ENCODE measurements around the gene ZC3H10. TPM values are rescaled to one million over a fixed set of nuclear protein-coding genes. Genes with fewer than 3 reads are reported as not detected.
"Not testable (repeated sequence)": the region's sequence is repeated elsewhere in the genome, so short reads cannot be mapped to it uniquely, and the experiment has no call there.

Gene ZC3H10
- 1 to 10 TPM; 8.9 to 9.6 TPM for total RNA-seq
- polyA plus RNA-seq: 1 to 10 TPM; 1.8 to 3.1 TPM
- long read RNA-seq, donor 1, full-length matches to known transcripts: 57 of 58 reads
- long read RNA-seq, donor 1, partial matches to known transcripts: 0 of 58 reads
- long read RNA-seq, donor 1, other reads (novel, unspliced or antisense): 1 of 58 reads
- long read RNA-seq, donor 2, full-length matches to known transcripts: 7 of 7 reads
- long read RNA-seq, donor 2, partial matches to known transcripts: 0 of 7 reads
- long read RNA-seq, donor 2, other reads (novel, unspliced or antisense): 0 of 7 reads

DNA sequence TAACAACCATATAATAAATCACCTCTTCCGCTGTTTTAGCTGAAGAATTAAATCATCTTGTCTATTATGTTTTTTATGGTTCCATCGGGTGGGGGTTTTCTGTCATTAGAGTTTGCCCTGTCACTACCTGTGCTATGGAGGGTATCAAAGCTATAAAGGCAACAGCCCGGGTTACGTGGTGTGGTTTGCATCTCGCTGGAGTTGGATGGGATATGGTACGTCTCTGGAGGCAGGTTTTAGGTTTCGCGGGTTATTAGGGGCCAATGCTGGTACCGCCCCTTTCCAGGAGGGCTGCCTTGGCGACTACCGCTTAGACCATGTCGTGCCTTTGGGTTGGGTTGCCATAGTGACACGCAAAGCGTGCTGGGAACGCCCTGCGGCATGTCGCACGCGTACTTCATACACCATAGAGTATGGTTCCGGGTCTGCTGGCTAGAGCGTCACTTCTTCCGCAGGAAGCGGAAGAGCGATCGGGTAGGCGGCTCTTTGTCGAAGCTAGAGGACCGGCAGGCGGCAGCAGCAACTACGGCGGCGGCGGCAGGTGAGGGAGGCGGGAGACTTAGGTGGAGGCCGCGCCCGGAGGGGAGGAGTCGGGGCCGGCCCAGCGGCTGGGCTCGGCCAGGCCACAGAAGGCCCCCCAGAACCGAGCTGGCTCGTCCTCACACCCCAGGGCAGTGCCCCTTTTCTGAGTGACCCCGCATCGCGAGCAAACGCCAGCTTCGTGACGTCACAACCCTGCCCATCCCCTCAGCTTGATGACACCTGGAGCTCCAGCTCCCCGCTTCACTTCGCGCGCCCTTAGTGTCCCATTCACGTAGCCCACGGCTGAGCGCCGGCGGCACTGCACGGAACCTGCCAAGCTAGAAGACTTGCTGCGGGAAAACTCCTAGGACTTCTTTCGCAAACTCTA is at the start of gene ZC3H10:
Gene ZC3H10, plus strand, starts transcription at position 489 of the 910 bp plus-strand sequence. CDS start 2,297 bp downstream, outside the sequence.
- peak; percentile 92 for ATAC-seq (ENCODE audit: low FRiP score)
- Histone ChIP-seq H3K4me1 (ENCODE audit: control insufficient read depth in 1 of 2, insufficient read depth in 2 of 2, low read length in 2 of 2) (peaks cover 0 to 6% of the 10 kb centered on the region in 2 donors), H3K9me3 (ENCODE audit: control insufficient read depth, low read length) (no peaks in the 10 kb centered on the region), H3K4me3 (ENCODE audit: low read length in 2 of 2) (peak within 1 kb of the TSS; percentile 93 to 99), H3K27ac (ENCODE audit: low read depth in 1 of 2, low read length in 2 of 2) (peak within 1 kb of the TSS; percentile 91 to 98), H3K27me3 (ENCODE audit: control insufficient read depth in 1 of 2, insufficient read depth in 2 of 2, low read length in 1 of 2) (peaks cover 0 to 3% of the 10 kb centered on the region in 2 donors), H3K36me3 (ENCODE audit: control insufficient read depth in 1 of 2, insufficient read depth in 2 of 2, low read length in 1 of 2) (no peaks in the 10 kb centered on the region)
- intact Hi-C loops (cut with DNase I): loop anchor here (2.0 to 5.0 kb wide), 4 partner anchors 39 to 107 kb away; partner anchors contain the start of genes MYL6 (in 1 of the 2), NABP2 (in 1 of the 2) and SMARCC2 (in 1 of the 2)
- WGBS, 2 donors: 0% methylated on average over 50 to 61 of the region's 61 CpGs
- peak; percentile 98 to 99 for DNase-seq

DNA sequence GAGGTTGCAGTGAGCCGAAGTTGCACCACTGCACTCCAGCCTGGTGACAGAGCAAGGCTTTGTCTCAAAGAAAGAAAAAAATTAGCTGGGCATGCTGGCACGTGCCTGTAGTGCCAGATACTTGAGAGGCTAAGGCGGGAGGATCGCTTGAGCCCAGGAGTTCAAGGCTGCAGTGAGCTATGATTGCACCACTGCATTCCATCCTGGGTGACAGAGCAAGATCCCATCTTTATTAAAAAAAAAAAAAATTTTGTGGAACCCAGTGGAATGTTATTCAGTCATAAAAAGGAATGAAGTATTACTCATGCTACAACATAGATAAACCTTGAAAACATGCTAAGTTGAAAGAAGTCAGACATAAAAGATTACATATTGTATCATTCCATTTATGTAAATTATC is 46.4 kb upstream of the ZC3H10 start:
- Histone ChIP-seq H3K9me3 (ENCODE audit: control insufficient read depth, low read length) (no peaks in the 10 kb centered on the region), H3K27me3 (ENCODE audit: control insufficient read depth in 1 of 2, insufficient read depth in 2 of 2, low read length in 1 of 2) (no peaks in the 10 kb centered on the region), H3K36me3 (ENCODE audit: control insufficient read depth in 1 of 2, insufficient read depth in 2 of 2, low read length in 1 of 2) (no peaks in the 10 kb centered on the region), H3K4me3 (ENCODE audit: low read length in 2 of 2) (no peak overlapping the region), H3K4me1 (ENCODE audit: control insufficient read depth in 1 of 2, insufficient read depth in 2 of 2, low read length in 2 of 2) (no peaks in the 10 kb centered on the region), H3K27ac (ENCODE audit: low read depth in 1 of 2, low read length in 2 of 2) (no peak overlapping the region)
- intact Hi-C loops (cut with DNase I): no loop called here
- ATAC-seq (ENCODE audit: low FRiP score): no peak
- DNase-seq: no peak
- WGBS, 2 donors: 75 to 79% methylated on average over 4 of the region's 4 CpGs

DNA sequence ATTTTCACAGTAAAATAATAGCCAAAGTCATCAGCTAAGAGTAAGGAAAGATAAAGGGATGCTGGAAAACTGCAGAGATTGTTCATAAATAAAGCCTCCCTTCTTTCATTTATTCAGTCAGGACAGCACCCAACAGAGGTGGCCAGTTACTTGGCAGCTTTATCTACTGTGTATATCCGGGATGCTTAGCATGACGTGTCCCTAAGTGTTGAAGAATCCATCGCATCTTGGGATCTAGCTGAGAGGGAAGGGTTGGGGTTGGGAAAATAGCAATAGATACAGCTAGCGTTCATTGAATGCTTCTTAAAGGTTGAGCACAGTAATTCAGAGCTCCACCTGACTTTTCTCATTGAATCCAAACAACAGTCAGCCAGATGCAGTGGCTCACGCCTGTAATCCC is 43.7 kb upstream of the ZC3H10 start:
- Histone ChIP-seq H3K36me3 (ENCODE audit: control insufficient read depth in 1 of 2, insufficient read depth in 2 of 2, low read length in 1 of 2) (no peaks in the 10 kb centered on the region), H3K27ac (ENCODE audit: low read depth in 1 of 2, low read length in 2 of 2) (no peak overlapping the region), H3K27me3 (ENCODE audit: control insufficient read depth in 1 of 2, insufficient read depth in 2 of 2, low read length in 1 of 2) (no peaks in the 10 kb centered on the region), H3K4me1 (ENCODE audit: control insufficient read depth in 1 of 2, insufficient read depth in 2 of 2, low read length in 2 of 2) (no peaks in the 10 kb centered on the region), H3K9me3 (ENCODE audit: control insufficient read depth, low read length) (no peaks in the 10 kb centered on the region), H3K4me3 (ENCODE audit: low read length in 2 of 2) (no peak overlapping the region)
- DNase-seq: no peak
- WGBS, 2 donors: 83 to 87% methylated on average over 5 of the region's 5 CpGs
- intact Hi-C loops (cut with DNase I): no loop called here
- ATAC-seq (ENCODE audit: low FRiP score): no peak

DNA sequence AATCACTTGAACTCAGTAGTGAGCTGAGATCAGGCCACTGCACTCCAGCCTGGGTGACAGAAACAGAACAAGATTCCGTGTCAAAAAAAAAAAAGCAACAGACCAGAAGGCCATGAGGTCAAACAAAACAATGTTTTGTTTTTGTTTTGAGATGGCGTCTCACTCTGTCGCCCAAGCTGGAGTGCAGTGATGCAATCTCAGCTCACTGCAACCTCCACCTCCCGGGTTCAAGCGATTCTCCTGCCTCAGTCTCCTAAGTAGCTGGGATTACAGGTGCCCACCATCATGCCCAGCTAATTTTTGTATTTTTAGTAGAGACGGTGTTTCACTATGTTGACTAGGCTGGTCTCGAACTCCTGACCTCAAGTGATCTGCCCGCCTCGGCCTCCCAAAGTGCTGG is 40.1 kb upstream of the ZC3H10 start:
- 82% methylated on average over 9 of the region's 9 CpGs for WGBS, 2 donors
- H3K36me3 ChIP-seq (ENCODE audit: control insufficient read depth in 1 of 2, insufficient read depth in 2 of 2, low read length in 1 of 2); H3K4me1 ChIP-seq (ENCODE audit: control insufficient read depth in 1 of 2, insufficient read depth in 2 of 2, low read length in 2 of 2); DNase-seq; H3K27me3 ChIP-seq (ENCODE audit: control insufficient read depth in 1 of 2, insufficient read depth in 2 of 2, low read length in 1 of 2); H3K27ac ChIP-seq (ENCODE audit: low read depth in 1 of 2, low read length in 2 of 2); H3K9me3 ChIP-seq (ENCODE audit: control insufficient read depth, low read length); H3K4me3 ChIP-seq (ENCODE audit: low read length in 2 of 2); ATAC-seq (ENCODE audit: low FRiP score): not testable (repeated sequence)
- intact Hi-C loops (cut with DNase I): loop anchor here in 1 of 2 donors (2.0 kb wide), 1 partner anchor 25 kb away; no protein-coding TSS in a partner anchor

GRCh38 chr12:56078427-56078826 is 39.6 kb upstream of the ZC3H10 start:
- no peaks in the 10 kb centered on the region for H3K36me3 ChIP-seq (ENCODE audit: control insufficient read depth in 1 of 2, insufficient read depth in 2 of 2, low read length in 1 of 2)
- no peak for DNase-seq
- intact Hi-C loops (cut with DNase I): loop anchor here in 1 of 2 donors (2.0 kb wide), 1 partner anchor 24 kb away; no protein-coding TSS in a partner anchor
- 80 to 96% methylated on average over 1 of the region's 1 CpG for WGBS, 2 donors
- no peaks in the 10 kb centered on the region for H3K9me3 ChIP-seq (ENCODE audit: control insufficient read depth, low read length)
- no peak overlapping the region for H3K4me3 ChIP-seq (ENCODE audit: low read length in 2 of 2)
- H3K4me1 ChIP-seq (ENCODE audit: control insufficient read depth in 1 of 2, insufficient read depth in 2 of 2, low read length in 2 of 2): no peaks in the 10 kb centered on the region
- ATAC-seq (ENCODE audit: low FRiP score): no peak
- no peak overlapping the region for H3K27ac ChIP-seq (ENCODE audit: low read depth in 1 of 2, low read length in 2 of 2)
- H3K27me3 ChIP-seq (ENCODE audit: control insufficient read depth in 1 of 2, insufficient read depth in 2 of 2, low read length in 1 of 2): no peaks in the 10 kb centered on the region

DNA sequence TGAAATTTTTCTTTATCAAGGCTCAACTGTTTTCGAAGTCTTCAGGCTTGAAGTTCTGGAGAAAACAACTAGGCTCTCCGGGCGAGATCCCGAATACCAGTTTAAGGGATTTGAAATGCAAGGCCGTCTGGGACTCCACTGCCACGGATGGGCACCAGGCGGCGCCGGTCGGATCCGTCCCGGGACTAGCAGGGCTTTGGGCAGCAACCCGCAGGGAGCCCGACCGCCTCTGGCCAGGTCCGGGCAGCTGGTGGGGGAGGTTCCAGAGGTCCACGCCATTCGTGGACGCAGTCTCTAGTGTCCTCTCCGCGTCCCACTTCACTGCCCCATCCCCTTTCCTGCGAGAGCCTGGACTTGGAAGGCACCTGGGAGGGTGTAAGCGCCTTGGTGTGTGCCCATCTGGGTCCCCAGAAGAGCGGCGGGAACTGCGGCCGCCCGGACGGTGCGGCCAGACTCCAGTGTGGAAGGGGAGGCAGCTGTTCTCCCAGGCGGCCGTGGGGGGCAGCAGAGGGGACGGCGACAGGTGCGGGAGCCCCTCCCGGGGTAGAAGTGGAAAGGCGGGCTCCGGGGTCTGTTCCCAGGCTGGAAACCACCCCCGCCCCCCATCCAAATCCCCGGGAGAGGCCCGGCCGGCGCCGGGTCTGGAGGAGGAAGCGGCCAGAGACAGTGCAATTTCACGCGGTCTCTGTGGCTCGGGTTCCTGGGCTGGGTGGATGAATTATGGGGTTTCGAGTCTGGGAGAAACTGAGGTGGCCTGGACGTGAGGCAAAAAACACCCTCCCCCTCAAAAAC is 38.9 kb upstream of the ZC3H10 start:
- no peaks in the 10 kb centered on the region for H3K9me3 ChIP-seq (ENCODE audit: control insufficient read depth, low read length)
- WGBS, 2 donors: 0 to 1% methylated on average over 49 to 50 of the region's 50 CpGs
- peak; percentile 92 for ATAC-seq (ENCODE audit: low FRiP score)
- intact Hi-C loops (cut with DNase I): loop anchor here in 1 of 2 donors (2.0 kb wide), 1 partner anchor 24 kb away; no protein-coding TSS in a partner anchor
- peak overlapping the region in 1 of 2 donors; percentile 15 for H3K27ac ChIP-seq (ENCODE audit: low read depth in 1 of 2, low read length in 2 of 2)
- no peaks in the 10 kb centered on the region for H3K27me3 ChIP-seq (ENCODE audit: control insufficient read depth in 1 of 2, insufficient read depth in 2 of 2, low read length in 1 of 2)
- DNase-seq: peak; percentile 92 to 97
- no peaks in the 10 kb centered on the region for H3K36me3 ChIP-seq (ENCODE audit: control insufficient read depth in 1 of 2, insufficient read depth in 2 of 2, low read length in 1 of 2)
- H3K4me1 ChIP-seq (ENCODE audit: control insufficient read depth in 1 of 2, insufficient read depth in 2 of 2, low read length in 2 of 2): no peaks in the 10 kb centered on the region
- H3K4me3 ChIP-seq (ENCODE audit: low read length in 2 of 2): peak overlapping the region; percentile 10 to 39

DNA sequence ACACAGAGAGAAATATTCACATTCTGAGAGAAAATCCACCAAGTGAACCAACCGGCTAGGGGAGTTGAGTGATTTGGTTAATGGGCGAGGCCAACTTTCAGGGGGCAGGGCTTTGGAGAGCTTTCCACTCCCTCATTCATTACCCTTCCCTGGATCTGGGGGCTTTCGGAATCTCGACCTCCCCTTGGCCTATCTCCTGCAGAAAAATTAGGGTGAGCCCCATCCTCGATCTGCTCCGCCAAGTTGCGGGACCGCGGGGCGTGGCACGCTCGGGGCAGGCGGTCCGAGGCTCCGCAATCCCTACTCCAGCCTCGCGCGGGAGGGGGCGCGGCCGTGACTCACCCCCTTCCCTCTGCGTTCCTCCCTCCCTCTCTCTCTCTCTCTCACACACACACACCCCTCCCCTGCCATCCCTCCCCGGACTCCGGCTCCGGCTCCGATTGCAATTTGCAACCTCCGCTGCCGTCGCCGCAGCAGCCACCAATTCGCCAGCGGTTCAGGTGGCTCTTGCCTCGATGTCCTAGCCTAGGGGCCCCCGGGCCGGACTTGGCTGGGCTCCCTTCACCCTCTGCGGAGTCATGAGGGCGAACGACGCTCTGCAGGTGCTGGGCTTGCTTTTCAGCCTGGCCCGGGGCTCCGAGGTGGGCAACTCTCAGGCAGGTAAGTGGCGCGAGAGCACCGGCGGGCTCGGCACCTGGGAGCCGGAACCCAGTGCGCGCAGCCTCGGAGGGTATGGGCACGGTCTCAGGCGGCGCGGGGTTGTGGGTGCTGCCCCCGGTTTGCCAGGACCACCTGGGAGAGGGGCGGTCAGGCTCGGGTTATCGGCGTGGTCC is 38.1 kb upstream of the ZC3H10 start, which contains the start of gene ERBB3:
Gene ERBB3, plus strand, starts transcription at position 443 of the 833 bp plus-strand sequence. Its CDS starts 136 bp downstream, at position 579.
- intact Hi-C loops (cut with DNase I): loop anchor here in 1 of 2 donors (2.0 kb wide), 1 partner anchor 23 kb away; no protein-coding TSS in a partner anchor
- H3K27ac ChIP-seq (ENCODE audit: low read depth in 1 of 2, low read length in 2 of 2): peak within 1 kb of the TSS in 1 of 2 donors; percentile 15
- peak; percentile 92 for ATAC-seq (ENCODE audit: low FRiP score)

More for the DNA sequence above, 38.1 kb upstream of the ZC3H10 start, which contains the start of gene ERBB3:
- H3K27me3 ChIP-seq (ENCODE audit: control insufficient read depth in 1 of 2, insufficient read depth in 2 of 2, low read length in 1 of 2): no peaks in the 10 kb centered on the region
- H3K4me1 ChIP-seq (ENCODE audit: control insufficient read depth in 1 of 2, insufficient read depth in 2 of 2, low read length in 2 of 2): no peaks in the 10 kb centered on the region
- peak; percentile 86 to 94 for DNase-seq
- H3K4me3 ChIP-seq (ENCODE audit: low read length in 2 of 2): peak within 1 kb of the TSS; percentile 12 to 39
- WGBS, 2 donors: 2% methylated on average over 56 to 59 of the region's 59 CpGs
- no peaks in the 10 kb centered on the region for H3K9me3 ChIP-seq (ENCODE audit: control insufficient read depth, low read length)
- H3K36me3 ChIP-seq (ENCODE audit: control insufficient read depth in 1 of 2, insufficient read depth in 2 of 2, low read length in 1 of 2): no peaks in the 10 kb centered on the region

Measured in aorta (tissue), 5 donors.